ENCODE results near the gene LY86. TPM values are rescaled to one million over a fixed set of nuclear protein-coding genes. Genes with fewer than 3 reads are reported as not detected.

The LY86 gene
- total and polyA plus RNA-seq, 7 donors, result 0.18 to 1.3 (median 0.42) TPM

GRCh38 chr6:6560909-6561308 is 27.6 kb upstream of the LY86 start:
- H3K4me3 ChIP-seq, result no peak overlapping the region
- intact Hi-C loops (cut with DNase I), result no loop called here
- no peaks in the 10 kb centered on the region for H3K4me1 ChIP-seq
- ATAC-seq (no peak), DNase-seq (no peak)
- no peak overlapping the region for H3K27ac ChIP-seq
- H3K27me3 ChIP-seq (ENCODE audit: insufficient read depth in 3 of 3, low read length in 2 of 3), result no peaks in the 10 kb centered on the region
- WGBS, 3 donors, result 43 to 55% (median 47%) methylated on average over 3 of the region's 3 CpGs
- no peak for TF ChIP-seq CTCF (IDR thresholded peaks at IDR 0.05)
- no peaks in the 10 kb centered on the region for H3K9me3 ChIP-seq
- H3K36me3 ChIP-seq (ENCODE audit: insufficient read depth in 1 of 2, low read depth in 1 of 2), result no peaks in the 10 kb centered on the region

- H3K36me3 ChIP-seq (ENCODE audit: insufficient read depth in 1 of 2, low read depth in 1 of 2), result no peaks in the 10 kb centered on the region
- no peak overlapping the region for H3K27ac ChIP-seq
- ATAC-seq, result no peak
- WGBS, 3 donors, result 84 to 91% (median 88%) methylated on average over 5 of the region's 5 CpGs
- H3K4me3 ChIP-seq, result no peak overlapping the region
- intact Hi-C loops (cut with DNase I), result no loop called here
- no peaks in the 10 kb centered on the region for H3K9me3 ChIP-seq
- DNase-seq, result no peak
- H3K27me3 ChIP-seq (ENCODE audit: insufficient read depth in 3 of 3, low read length in 2 of 3), result peaks cover 0 to 13% (median 1%) of the 10 kb centered on the region in 3 donors
- no peaks in the 10 kb centered on the region for H3K4me1 ChIP-seq
- no peak for TF ChIP-seq CTCF (IDR thresholded peaks at IDR 0.05)
Observed at GRCh38 chr6:6564154-6564553, 24.4 kb upstream of the LY86 start.

GRCh38 chr6:6565069-6565468 is 23.5 kb upstream of the LY86 start:
- DNase-seq (no peak), ATAC-seq (no peak)
- intact Hi-C loops (cut with DNase I), result no loop called here
- Histone ChIP-seq H3K9me3 (no peaks in the 10 kb centered on the region), H3K36me3 (ENCODE audit: insufficient read depth in 1 of 2, low read depth in 1 of 2) (no peaks in the 10 kb centered on the region), H3K27me3 (ENCODE audit: insufficient read depth in 3 of 3, low read length in 2 of 3) (peaks cover 0 to 13% (median 1%) of the 10 kb centered on the region in 3 donors), H3K4me1 (no peaks in the 10 kb centered on the region), H3K27ac (no peak overlapping the region), H3K4me3 (no peak overlapping the region)
- 84 to 91% (median 86%) methylated on average over 4 of the region's 4 CpGs for WGBS, 3 donors
- TF ChIP-seq CTCF (IDR thresholded peaks at IDR 0.05), result no peak

GRCh38 chr6:6565488-6565887 is 23.0 kb upstream of the LY86 start:
- Histone ChIP-seq H3K9me3 (no peaks in the 10 kb centered on the region), H3K27ac (no peak overlapping the region), H3K4me1 (no peaks in the 10 kb centered on the region), H3K27me3 (ENCODE audit: insufficient read depth in 3 of 3, low read length in 2 of 3) (peaks cover 0 to 13% (median 1%) of the 10 kb centered on the region in 3 donors), H3K36me3 (ENCODE audit: insufficient read depth in 1 of 2, low read depth in 1 of 2) (no peaks in the 10 kb centered on the region), H3K4me3 (no peak overlapping the region)
- 75 to 88% (median 85%) methylated on average over 3 of the region's 3 CpGs for WGBS, 3 donors
- DNase-seq, result no peak
- no peak for TF ChIP-seq CTCF (IDR thresholded peaks at IDR 0.05)
- no peak for ATAC-seq
- intact Hi-C loops (cut with DNase I), result no loop called here

GRCh38 chr6:6566766-6567165 is 21.8 kb upstream of the LY86 start:
- Histone ChIP-seq H3K4me1 (no peaks in the 10 kb centered on the region), H3K9me3 (no peaks in the 10 kb centered on the region), H3K27ac (no peak overlapping the region), H3K27me3 (ENCODE audit: insufficient read depth in 3 of 3, low read length in 2 of 3) (peaks cover 0 to 13% (median 1%) of the 10 kb centered on the region in 3 donors), H3K36me3 (ENCODE audit: insufficient read depth in 1 of 2, low read depth in 1 of 2) (no peaks in the 10 kb centered on the region), H3K4me3 (no peak overlapping the region)
- no peak for DNase-seq
- intact Hi-C loops (cut with DNase I), result no loop called here
- no peak for ATAC-seq
- TF ChIP-seq CTCF (IDR thresholded peaks at IDR 0.05), result no peak
- 70 to 81% (median 74%) methylated on average over 4 of the region's 4 CpGs for WGBS, 3 donors

All from psoas muscle (tissue), 8 donors.